ENCODE data around the gene ITGB6.

The ITGB6 gene

GRCh38 chr2:160087854-160088745 is 112.0 kb downstream of the ITGB6 start:
- DNase-seq (ENCODE audit: low read depth), result no peak

- no peak for DNase-seq (ENCODE audit: low read depth)
Observed at GRCh38 chr2:160085662-160086061, 114.4 kb downstream of the ITGB6 start.

GRCh38 chr2:160077912-160078810 is 121.9 kb downstream of the ITGB6 start:
- no peak for DNase-seq (ENCODE audit: low read depth)

DNA sequence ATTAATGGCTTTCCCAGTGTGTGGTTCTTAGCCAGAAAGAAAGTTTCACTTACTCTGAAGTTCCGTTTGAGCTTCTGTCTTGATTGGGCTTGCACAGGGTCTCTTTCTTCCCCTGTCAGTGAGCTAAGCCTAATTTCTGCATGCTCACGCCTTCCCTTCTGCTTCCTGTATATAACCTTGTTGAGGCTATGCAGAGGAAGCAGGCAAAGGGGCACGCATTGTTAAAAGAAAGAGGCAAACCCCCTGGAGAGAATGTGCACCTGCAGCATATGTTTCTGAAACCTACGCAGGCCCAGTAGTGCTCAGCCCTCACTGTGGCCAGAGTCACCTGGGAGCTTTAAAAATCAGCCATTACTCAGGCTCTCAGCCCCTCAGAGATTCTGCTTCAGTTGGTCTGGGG is 123.2 kb downstream of the ITGB6 start:
- no peak for DNase-seq (ENCODE audit: low read depth)

DNA sequence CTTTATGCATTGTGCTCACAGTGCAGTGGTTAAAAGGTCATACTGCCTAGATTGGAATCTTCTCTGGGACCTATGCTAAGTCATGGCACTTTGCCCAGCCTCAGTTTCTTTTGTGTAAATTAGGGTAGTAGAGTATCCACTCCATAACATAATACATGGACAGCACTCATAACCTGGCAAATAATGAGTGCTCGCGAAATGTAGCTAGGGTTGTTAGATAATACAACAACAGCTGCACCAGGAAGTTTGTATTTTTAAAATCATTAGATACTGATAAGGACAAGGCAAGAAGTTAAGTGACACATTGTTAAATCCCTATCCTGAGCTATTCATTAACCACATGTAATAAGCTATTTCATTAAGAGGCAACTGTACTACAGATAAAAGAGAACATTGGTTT is 123.8 kb downstream of the ITGB6 start:
- DNase-seq (ENCODE audit: low read depth), result no peak

DNA sequence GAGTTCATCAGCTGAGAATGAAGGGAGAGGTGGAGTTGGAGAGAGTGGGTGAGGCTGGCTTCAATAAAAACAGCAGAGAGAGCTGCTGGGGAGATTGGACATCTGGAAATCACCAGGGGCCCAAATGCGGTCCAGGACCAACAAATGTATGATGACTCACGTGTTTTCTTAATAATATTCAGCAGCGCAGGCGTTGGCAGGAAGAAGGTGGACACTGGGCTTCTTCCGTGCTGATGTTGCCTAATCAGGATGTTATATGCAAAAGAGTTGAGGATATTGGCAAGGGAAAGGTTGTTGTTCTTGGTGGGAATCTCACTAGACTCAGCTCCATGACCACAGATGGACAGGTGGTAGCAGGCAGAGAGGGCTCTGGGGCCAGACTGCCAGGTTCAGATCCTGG is 124.9 kb downstream of the ITGB6 start:
- no peak for DNase-seq (ENCODE audit: low read depth)

DNA sequence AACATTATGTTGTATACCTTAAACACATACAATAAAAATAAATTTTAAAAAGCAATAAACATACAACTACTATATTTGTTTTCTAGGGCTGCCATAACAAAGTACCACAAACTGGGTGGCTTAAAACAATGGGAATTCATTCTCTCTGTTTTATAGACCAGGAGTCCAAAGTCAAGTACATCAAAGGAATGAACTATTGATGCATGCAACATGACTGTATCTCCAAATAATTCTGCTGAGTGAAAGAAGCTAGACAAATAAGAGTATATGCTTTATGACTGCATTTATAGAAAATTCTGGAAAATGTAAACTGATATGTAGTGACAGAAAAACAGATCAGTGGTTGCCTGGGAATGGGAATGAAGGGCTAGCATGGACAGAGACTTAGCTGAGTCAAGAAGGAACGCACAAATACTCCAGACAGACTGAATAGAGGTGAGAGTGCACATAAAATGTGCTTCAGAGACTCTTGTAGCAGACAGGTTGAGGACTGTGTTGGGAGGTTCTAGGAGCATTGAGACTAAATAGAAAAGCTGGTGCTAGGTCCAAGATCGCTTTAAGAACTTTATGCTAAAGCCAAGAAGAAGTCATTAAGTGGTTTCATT is 126.7 kb downstream of the ITGB6 start:
- no peak for DNase-seq (ENCODE audit: low read depth)

- DNase-seq (ENCODE audit: low read depth), result no peak
Observed at GRCh38 chr2:160068906-160069305, 131.2 kb downstream of the ITGB6 start.

DNA sequence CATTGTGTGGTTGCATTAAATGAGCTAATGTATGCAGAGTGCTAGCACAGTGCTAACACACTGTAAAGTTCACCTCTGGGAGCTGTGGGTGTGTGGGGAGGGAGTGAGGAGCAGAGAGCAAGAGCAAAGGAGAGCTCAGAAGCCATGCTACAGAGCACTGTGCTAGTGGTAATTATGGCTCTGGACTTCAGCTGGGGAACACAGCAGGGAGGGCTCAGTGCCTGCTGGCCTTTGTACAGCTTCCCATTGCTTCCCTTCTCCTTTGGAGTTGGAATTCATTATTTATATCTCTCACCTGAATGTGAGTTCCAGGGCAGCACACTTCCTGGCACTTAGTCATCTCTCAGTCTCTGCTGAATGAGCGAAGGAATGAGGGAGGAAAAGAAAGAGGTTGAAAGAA is 135.2 kb downstream of the ITGB6 start:
- DNase-seq (ENCODE audit: low read depth), result no peak

GRCh38 chr2:160063879-160064612 is 136.0 kb downstream of the ITGB6 start:
- DNase-seq (ENCODE audit: low read depth), result no peak

DNA sequence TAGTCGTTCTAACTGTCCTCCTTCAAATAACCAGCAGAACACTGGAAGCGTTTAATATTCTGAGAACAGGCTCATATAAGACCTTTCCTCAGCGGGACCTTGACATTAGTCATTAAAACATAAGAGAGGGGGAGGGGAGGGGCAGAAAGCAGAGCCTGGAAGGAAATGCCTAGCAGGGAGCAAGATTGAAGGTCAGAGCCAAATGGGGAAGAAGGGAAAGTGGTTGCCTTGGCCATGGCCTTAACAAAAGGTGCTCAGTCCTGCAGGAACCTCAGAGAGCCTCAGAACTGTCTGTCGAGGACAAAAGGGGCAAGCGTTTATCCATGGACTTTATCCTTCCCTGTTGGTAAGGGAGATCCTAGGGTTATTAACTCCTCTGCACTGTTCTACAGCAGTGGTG is 136.8 kb downstream of the ITGB6 start:
- DNase-seq (ENCODE audit: low read depth), result no peak

DNA sequence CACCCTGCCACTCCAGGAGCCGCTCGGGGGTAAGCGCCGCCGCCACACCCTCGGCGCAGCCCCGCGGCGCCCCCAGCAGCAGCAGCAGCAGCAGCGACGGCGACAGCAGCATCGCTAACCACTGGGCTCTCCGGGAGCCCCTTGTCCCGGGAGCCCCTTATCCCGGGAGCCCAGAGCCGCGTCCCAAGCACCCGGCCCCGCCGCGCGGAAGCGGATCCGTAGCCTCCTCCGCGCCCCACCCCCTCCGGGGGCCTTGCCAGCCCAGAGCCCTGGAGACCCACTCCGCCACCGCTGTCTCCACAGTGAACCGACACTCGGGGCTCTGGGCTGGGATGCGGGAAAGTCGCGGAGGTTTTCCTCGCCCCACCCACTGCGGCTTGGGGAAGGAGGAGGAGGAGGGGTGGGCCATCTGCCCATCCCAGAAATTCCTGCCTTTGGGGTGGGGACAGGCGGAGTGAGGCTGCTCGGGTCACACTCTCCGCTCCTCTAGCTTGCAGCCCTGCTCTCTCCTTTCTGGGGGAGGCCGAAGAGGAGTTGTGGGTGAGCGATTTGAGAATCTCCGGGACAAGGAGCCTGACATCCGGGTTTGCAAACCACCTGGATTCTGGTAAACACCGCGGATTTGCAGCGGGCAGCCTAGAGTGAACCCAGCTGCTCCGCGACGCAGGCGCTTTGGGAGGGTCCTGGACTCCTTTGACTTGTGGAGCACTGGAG is 137.6 kb downstream of the ITGB6 start, which contains the start of gene PLA2R1:
Gene PLA2R1 (minus strand): TSS at position 324 of the 714 bp plus-strand sequence. CDS start 212 bp downstream, at position 112.
- no peak for DNase-seq (ENCODE audit: low read depth)

- no peak for DNase-seq (ENCODE audit: low read depth)
Observed at GRCh38 chr2:160061944-160062291, 138.2 kb downstream of the ITGB6 start.

DNA sequence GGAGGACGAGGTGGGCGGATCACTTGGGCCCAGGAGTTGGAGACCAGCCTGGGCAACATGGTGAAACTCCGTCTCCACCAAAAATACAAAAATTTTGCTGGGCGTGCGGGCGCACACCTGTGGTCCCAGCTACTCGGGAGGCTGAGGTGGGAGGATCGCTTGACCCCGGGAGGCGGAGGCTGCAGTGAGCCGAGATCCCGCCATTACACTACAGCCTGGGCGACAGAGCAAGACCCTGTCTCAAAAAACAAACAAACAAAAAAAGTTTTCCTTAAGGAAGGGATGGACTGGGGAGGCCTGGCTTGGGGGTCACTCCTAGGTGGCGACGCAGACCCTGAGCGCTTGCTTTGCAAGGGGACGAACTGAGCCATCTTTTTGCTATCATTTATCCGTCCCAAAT is 138.5 kb downstream of the ITGB6 start:
- no peak for DNase-seq (ENCODE audit: low read depth)

- DNase-seq (ENCODE audit: low read depth), result no peak
Observed at GRCh38 chr2:160060297-160060696, 139.8 kb downstream of the ITGB6 start.

DNA sequence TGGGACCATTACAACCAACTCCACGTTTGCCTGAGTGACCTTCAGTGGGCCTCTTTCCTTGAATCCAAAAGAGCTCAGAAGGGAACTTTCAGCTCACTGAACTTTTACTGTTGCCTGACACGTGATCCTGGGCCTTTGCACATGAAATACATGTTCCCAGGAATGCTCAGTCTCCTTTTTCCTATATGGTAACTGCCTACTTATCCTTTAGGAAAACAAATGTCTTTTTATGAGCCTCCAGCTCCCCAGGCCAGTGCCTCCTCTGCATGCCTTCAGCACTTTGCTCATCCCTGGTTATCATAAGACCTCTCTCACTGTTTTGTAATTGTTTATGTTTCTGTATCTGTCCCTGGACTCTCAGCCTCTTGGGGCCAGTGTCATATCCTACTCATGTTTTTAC is 142.7 kb downstream of the ITGB6 start:
- no peak for DNase-seq (ENCODE audit: low read depth)

GRCh38 chr2:160055726-160056108 is 144.4 kb downstream of the ITGB6 start:
- DNase-seq (ENCODE audit: low read depth), result no peak

- DNase-seq (ENCODE audit: low read depth), result no peak
Observed at GRCh38 chr2:160054984-160055725, 144.9 kb downstream of the ITGB6 start.

DNA sequence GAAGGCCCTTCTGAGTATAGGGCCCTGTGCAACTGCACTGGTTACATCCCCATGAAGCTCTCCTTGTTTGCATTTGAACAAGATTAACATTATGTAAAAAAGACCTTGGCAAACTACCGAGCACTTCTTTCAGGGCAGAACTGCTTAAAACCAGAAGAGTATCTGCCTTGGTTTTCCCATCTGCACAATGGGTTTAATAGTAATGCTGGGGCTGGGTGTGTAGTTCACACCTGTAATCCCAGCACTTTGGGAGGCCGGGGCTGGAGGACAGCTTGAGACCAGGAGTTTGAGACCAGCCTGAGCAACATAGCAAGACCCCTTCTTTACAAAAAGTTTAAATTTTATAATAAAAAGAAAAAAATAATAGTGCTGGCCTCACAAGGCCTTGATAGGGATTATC is 146.1 kb downstream of the ITGB6 start:
- no peak for DNase-seq (ENCODE audit: low read depth)

GRCh38 chr2:160052531-160052930 is 147.5 kb downstream of the ITGB6 start:
- no peak for DNase-seq (ENCODE audit: low read depth)
